Peyer's patch (tissue), 4 donors: ENCODE results near the gene ID1.

Experiments used
- POLR2A ChIP-seq, 2 donors: fragments of 450-650 bp; IDR thresholded peaks; one replicate each; pipeline ENCODE4 v1.5.1; 2017; ENCODE audit warnings: antibody characterized with exemption in 2 of 2, mild to moderate bottlenecking in 2 of 2, moderate library complexity in 2 of 2
- TF ChIP-seq, protein P1 (sequence below), 6 experiments: fragments of 450-650 bp in 4 of 6; fragments of 200-600 bp in 2 of 6; sonication (generic) in 1 of 6; IDR thresholded peaks; one replicate each; pipeline ENCODE4 v1.5.1; 2017 to 2019; ENCODE audit warnings: antibody characterized with exemption in 6 of 6, mild to moderate bottlenecking in 3 of 6, moderate library complexity in 1 of 6

- TF ChIP-seq, protein P1, sequence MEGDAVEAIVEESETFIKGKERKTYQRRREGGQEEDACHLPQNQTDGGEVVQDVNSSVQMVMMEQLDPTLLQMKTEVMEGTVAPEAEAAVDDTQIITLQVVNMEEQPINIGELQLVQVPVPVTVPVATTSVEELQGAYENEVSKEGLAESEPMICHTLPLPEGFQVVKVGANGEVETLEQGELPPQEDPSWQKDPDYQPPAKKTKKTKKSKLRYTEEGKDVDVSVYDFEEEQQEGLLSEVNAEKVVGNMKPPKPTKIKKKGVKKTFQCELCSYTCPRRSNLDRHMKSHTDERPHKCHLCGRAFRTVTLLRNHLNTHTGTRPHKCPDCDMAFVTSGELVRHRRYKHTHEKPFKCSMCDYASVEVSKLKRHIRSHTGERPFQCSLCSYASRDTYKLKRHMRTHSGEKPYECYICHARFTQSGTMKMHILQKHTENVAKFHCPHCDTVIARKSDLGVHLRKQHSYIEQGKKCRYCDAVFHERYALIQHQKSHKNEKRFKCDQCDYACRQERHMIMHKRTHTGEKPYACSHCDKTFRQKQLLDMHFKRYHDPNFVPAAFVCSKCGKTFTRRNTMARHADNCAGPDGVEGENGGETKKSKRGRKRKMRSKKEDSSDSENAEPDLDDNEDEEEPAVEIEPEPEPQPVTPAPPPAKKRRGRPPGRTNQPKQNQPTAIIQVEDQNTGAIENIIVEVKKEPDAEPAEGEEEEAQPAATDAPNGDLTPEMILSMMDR (IDR thresholded peaks at IDR 0.05) = no peak
- TF ChIP-seq POLR2A (IDR thresholded peaks at IDR 0.05) = no peak
These were observed 10.3 kb upstream of the ID1 start for GRCh38 chr20:31594558-31595379.
